H7 (cell line): ENCODE data around the gene ZFYVE28. TPM values are rescaled to one million over a fixed set of nuclear protein-coding genes. Genes with fewer than 3 reads are reported as not detected.

ENCODE experiments used
- DNase-seq: peaks from one replicate; pipeline ENCODE4 v3.0.0; 2012
- H3K27me3 ChIP-seq: 2 replicates; pipeline ENCODE4 v1.6.0; 2011; ENCODE audit warnings: mild to moderate bottlenecking, low read length; ENCODE audit not compliant: control insufficient read depth, insufficient read depth
- H3K36me3 ChIP-seq: replicated peaks from 2 replicates; pipeline ENCODE4 v1.5.1; 2011; ENCODE audit warnings: low read length; ENCODE audit not compliant: control insufficient read depth, insufficient read depth
- H3K4me3 ChIP-seq: 2 replicates; pipeline ENCODE4 v1.5.1; 2011; ENCODE audit warnings: low read depth, mild to moderate bottlenecking, control low read depth, low read length, moderate library complexity; ENCODE audit not compliant: insufficient read depth
- total RNA-seq: library from RNA; depleted of rRNA; stranded (reverse); fragments of >200 nt; shearing (Covaris generic); gene quantifications from 2 replicates; pipeline ENCODE4 v1.2.3, GENCODE V29; 2014

ZFYVE28 gene
- total RNA-seq, 1 experiment from 2014 or later = 2.1 TPM

DNA sequence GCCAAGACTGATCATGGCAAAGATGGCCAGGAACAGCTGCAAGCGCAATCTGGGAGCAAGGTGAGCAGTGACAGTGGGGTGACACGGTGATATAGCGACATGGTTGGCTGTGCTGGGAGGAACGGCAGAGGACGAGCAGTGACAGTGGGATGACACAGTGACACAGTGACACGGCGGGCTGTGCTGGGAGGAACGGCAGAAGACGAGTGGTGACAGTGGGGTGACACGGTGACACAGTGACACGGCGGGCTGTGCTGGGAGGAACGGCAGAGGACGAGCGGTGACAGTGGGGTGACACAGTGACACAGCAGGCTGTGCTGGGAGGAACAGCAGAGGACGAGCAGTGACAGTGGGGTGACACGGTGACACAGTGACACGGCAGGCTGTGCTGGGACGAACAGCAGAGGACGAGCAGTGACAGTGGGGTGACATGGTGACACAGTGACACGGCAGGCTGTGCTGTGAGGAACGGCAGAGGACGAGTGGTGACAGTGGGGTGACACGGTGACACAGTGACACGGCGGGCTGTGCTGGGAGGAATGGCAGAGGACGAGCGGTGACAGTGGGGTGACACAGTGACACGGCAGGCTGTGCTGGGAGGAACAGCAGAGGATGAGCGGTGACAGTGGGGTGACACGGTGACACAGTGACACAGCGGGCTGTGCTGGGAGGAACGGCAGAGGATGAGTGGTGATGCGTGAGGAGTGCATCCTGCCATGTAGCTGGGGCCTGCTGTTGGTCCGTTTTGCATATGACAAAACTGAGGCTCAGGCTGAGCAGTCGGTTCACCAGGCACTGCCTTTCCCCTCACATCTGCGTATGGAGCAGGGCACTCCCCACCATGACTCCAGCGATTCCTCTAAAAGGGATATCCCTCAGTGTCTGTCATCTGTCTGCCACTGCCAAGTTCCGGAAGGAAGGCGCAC is 120.6 kb downstream of the ZFYVE28 start:
- DNase-seq = no peak
- Histone ChIP-seq H3K4me3 (no peak overlapping the region), H3K27me3 (no peaks in the 10 kb centered on the region), H3K36me3 (no peaks in the 10 kb centered on the region)

DNA sequence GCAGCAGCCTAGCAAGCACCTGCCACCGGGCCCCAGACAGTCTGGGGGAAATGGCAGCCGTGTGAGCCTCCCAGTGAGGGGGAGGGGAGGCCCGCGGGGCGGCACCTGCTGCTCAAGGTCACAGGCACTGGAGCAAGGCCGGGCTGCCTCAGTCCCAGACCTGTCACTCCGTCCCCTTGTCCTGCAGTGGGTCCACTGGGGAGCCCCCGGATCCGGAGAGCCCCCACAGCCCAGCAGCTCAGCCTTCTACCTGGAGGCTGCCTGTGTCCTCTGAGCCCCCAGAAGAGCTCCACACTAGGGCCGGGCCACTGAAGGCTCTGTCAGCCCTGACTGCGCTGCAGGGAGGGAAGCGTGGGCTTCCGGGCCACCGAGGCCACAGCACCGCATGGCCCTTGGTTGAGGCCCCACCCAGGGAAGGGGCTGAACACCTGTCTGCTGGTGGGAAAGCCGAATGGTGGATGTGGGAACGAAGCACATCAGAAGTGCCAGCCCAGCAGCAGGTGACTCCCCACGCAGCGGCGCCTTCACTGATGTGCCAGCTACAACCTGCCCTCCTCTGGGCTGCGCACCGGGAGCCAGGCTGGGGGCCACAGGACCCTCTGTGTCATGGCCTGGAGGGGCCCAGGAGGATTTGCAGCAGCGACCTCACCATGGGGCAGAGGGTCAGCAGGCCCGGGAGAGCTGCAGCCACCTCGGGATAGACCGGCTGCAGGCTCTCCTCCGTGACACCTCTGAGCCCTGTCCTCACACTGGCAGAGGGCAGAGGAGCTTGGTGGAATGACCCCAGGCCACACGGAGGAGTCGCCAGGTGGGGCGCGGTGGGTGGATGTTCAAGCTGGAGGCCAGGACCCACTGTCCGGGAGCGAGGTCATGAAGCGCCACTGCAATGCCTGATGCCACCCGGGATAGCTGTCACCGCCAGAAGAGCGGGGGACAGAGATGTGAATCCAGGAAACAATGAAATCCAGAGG is 121.5 kb downstream of the ZFYVE28 start:
- no peaks in the 10 kb centered on the region for H3K36me3 ChIP-seq
- no peak overlapping the region for H3K4me3 ChIP-seq
- peak; percentile 73 for DNase-seq
- H3K27me3 ChIP-seq = no peaks in the 10 kb centered on the region

- Histone ChIP-seq H3K36me3 (no peaks in the 10 kb centered on the region), H3K27me3 (no peaks in the 10 kb centered on the region), H3K4me3 (no peak overlapping the region)
- peak; percentile 26 for DNase-seq
Measured at GRCh38 chr4:2295900-2296442, 122.5 kb downstream of the ZFYVE28 start.

- H3K36me3 ChIP-seq = no peaks in the 10 kb centered on the region
- peak; percentile 68 for DNase-seq
- H3K4me3 ChIP-seq = no peak overlapping the region
- no peaks in the 10 kb centered on the region for H3K27me3 ChIP-seq
Measured at GRCh38 chr4:2295500-2295899, 122.9 kb downstream of the ZFYVE28 start.

DNA sequence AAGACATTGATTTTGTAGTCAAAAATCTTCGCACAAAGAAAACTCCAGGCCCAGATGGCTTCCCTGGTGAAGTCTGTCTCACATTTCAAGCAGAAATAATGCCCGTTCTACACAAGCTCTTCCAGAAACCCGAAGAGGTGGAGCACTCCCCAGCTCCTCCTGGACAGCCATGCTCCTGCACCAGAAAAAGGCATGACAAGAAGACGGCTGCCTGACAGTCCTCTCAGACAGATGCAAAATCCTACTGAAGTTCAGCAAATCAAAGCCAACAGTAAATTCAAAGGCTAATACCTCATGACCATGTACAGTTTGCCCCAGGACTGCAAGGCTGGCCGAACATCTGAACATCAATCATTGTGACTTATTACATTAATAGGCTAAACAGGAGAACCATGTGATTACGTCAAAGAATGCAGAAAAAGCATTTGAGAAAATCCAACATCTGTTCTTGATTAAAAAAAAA is 125.8 kb downstream of the ZFYVE28 start:
- no peak overlapping the region for H3K4me3 ChIP-seq
- H3K27me3 ChIP-seq = no peaks in the 10 kb centered on the region
- no peaks in the 10 kb centered on the region for H3K36me3 ChIP-seq
- peak; percentile 35 for DNase-seq

DNA sequence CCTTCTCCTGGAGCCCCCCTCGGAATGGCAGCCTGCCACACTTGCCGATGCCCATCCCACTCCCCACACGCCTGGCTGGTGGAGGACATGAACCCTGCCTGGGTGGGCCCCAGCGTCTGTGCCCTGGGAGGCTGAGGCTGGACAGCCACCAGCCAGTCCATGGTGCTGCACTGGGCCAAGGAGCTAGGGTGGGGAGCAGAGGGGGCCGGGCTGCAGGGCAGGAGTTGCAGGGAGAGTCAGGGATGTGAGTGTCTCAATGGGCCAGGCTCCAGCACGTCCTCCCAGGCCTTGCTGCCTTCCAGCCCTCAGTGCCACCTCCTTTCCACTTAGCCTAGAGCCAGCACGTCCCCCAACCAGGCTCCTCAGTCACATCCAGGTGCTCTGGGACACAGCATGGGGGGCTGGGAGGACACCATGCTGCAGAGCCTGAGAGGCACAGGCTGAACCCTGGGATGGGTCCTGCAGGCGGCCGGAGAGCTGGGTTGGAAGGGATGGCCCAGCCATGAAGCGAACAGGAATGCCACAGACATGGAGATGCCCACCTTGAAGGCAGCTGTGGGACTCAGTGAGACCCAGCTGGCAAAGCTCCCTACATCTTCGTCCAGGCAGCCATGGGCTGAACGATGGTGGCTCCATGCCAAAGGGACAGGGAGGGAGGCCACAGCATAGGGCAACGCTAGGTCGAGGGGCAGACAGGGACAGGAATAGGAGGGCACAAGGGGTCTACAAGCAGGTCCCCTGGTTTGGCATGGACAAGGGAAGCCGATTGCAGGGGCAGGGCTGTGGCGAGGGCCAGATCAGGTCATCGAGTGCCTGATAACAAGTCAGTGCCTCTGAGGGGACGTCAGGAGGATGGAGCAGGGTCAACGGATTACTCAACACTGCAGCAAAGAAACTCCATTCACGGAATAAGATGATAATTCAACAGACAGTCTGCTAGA is 126.5 kb downstream of the ZFYVE28 start:
- no peaks in the 10 kb centered on the region for H3K36me3 ChIP-seq
- DNase-seq = peak; percentile 46
- no peaks in the 10 kb centered on the region for H3K27me3 ChIP-seq
- H3K4me3 ChIP-seq = no peak overlapping the region

DNA sequence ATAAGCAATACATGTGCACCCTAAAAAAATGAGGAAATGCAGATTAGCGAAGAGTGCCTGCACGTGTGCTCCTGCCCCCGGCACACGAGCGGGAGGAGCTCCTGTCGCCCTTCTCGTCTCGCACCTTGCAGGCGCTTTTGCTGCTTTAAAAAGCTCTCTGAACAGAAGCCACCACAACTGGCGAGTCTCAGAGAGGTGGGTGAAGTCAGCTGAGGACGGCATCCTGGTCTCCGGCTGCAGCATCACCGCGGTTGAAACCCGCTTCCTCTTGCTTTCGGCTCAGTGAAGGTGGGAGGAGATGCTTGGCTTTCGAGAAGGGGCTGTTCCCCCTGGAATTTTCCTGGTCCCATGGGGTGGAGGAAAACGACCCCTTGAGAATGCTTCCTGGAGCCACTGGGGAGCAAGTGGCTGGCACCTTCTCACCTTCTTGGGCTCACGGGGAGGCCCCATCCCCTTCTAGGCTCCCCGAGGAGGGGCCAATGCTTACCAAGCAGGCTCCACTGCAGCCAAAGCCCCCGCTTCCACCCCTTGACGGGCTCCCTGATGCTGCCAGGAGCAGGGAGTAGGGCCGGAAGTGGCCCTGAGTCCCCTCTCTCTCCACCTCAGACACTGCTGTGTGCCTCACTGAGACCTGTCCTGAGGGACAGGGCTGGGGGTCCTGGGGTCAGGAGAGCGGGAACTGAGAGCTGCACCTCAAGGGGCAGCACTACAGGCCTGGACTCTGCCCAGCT is 127.3 kb downstream of the ZFYVE28 start:
- peak; percentile 54 for DNase-seq
- Histone ChIP-seq H3K36me3 (no peaks in the 10 kb centered on the region), H3K27me3 (no peaks in the 10 kb centered on the region), H3K4me3 (no peak overlapping the region)

- peak; percentile 29 for DNase-seq
- Histone ChIP-seq H3K27me3 (no peaks in the 10 kb centered on the region), H3K4me3 (no peak overlapping the region), H3K36me3 (no peaks in the 10 kb centered on the region)
Measured at GRCh38 chr4:2290488-2290887, 128.0 kb downstream of the ZFYVE28 start.

GRCh38 chr4:2289955-2290333 is 128.5 kb downstream of the ZFYVE28 start:
- peak; percentile 26 for DNase-seq

GRCh38 chr4:2289311-2289954 is 129.0 kb downstream of the ZFYVE28 start:
- DNase-seq = peak; percentile 32
- Histone ChIP-seq H3K36me3 (no peaks in the 10 kb centered on the region), H3K4me3 (no peak overlapping the region), H3K27me3 (no peaks in the 10 kb centered on the region)

More at GRCh38 chr4:2289955-2290333, 128.5 kb downstream of the ZFYVE28 start:
- Histone ChIP-seq H3K36me3 (no peaks in the 10 kb centered on the region), H3K27me3 (no peaks in the 10 kb centered on the region), H3K4me3 (no peak overlapping the region)

- Histone ChIP-seq H3K4me3 (no peak overlapping the region), H3K36me3 (no peaks in the 10 kb centered on the region), H3K27me3 (no peaks in the 10 kb centered on the region)
- DNase-seq = no peak
Measured at GRCh38 chr4:2288051-2288541, 130.3 kb downstream of the ZFYVE28 start.

- Histone ChIP-seq H3K36me3 (no peaks in the 10 kb centered on the region), H3K4me3 (no peak overlapping the region), H3K27me3 (no peaks in the 10 kb centered on the region)
- no peak for DNase-seq
Measured at GRCh38 chr4:2287594-2287915, 130.9 kb downstream of the ZFYVE28 start.
